Liver (tissue), 9 donors: Measurements from ENCODE around the gene MLLT3. TPM values are rescaled to one million over a fixed set of nuclear protein-coding genes. Genes with fewer than 3 reads are reported as not detected.

Source experiments
- DNase-seq: peaks from one replicate; pipeline ENCODE4 v3.0.0-alpha.2; 2017; ENCODE audit warnings: low spot score
- H3K27ac ChIP-seq, 2 donors: one replicate each; pipeline ENCODE4 v1.7.0; 2013; ENCODE audit warnings: inconsistent platforms in 2 of 2, low read length in 2 of 2, control low read depth in 1 of 2, low read depth in 1 of 2, mild to moderate bottlenecking in 1 of 2
- H3K27me3 ChIP-seq, 4 donors: one replicate each; pipeline versions ENCODE4 v1.6.1 to v1.7.0; 2013; ENCODE audit warnings: low read length in 3 of 4, inconsistent platforms in 1 of 4, mild to moderate bottlenecking in 1 of 4, moderate library complexity in 1 of 4; ENCODE audit not compliant: control insufficient read depth in 4 of 4, insufficient read depth in 4 of 4
- H3K36me3 ChIP-seq, 4 donors: one replicate each; pipeline versions ENCODE4 v1.6.1 to v1.7.0; 2013; ENCODE audit warnings: low read length in 3 of 4, mild to moderate bottlenecking in 3 of 4, low read depth in 1 of 4, moderate library complexity in 1 of 4; ENCODE audit not compliant: control insufficient read depth in 4 of 4, insufficient read depth in 3 of 4
- H3K4me1 ChIP-seq, 4 donors: one replicate each; pipeline versions ENCODE4 v1.6.1 to v1.7.0; 2013; ENCODE audit warnings: low read length in 3 of 4, mild to moderate bottlenecking in 3 of 4, moderate library complexity in 1 of 4; ENCODE audit not compliant: control insufficient read depth in 4 of 4, insufficient read depth in 4 of 4
- H3K4me3 ChIP-seq, 3 donors: one replicate each; pipeline versions ENCODE4 v1.6.1 to v1.7.0; 2013; ENCODE audit warnings: low read length in 3 of 3, control low read depth in 1 of 3, low read depth in 1 of 3, mild to moderate bottlenecking in 1 of 3
- H3K9ac ChIP-seq, 2 donors: one replicate each; pipeline ENCODE4 v1.7.0; 2013; ENCODE audit warnings: low read length in 2 of 2, mild to moderate bottlenecking in 2 of 2, moderate library complexity in 2 of 2, control low read depth in 1 of 2, low read depth in 1 of 2
- H3K9me3 ChIP-seq, 4 donors: one replicate each; pipeline versions ENCODE4 v1.6.1 to v1.7.0; 2013; ENCODE audit warnings: low read length in 3 of 4; ENCODE audit not compliant: control insufficient read depth in 4 of 4
- EGR1 ChIP-seq, 2 donors: IDR thresholded peaks; 2 replicates each; pipeline ENCODE4 v1.6.1; 2016 to 2018; ENCODE audit warnings: antibody characterized with exemption in 2 of 2, low read depth in 2 of 2
- FOXA1 ChIP-seq: IDR thresholded peaks from 2 replicates; pipeline ENCODE4 v1.6.1; 2016; ENCODE audit warnings: antibody characterized with exemption
- FOXA2 ChIP-seq: IDR thresholded peaks from 2 replicates; pipeline ENCODE4 v1.6.1; 2016; ENCODE audit warnings: antibody characterized with exemption
- GABPA ChIP-seq, 2 donors: IDR thresholded peaks in 1 of 2; conservative IDR thresholded peaks in 1 of 2; 2 replicates each; pipeline ENCODE4 v1.6.1; 2016; ENCODE audit warnings: antibody characterized with exemption in 2 of 2, mild to moderate bottlenecking in 1 of 2, moderate library complexity in 1 of 2
- HNF4A ChIP-seq, 2 donors: conservative IDR thresholded peaks; 2 replicates each; pipeline ENCODE4 v1.6.1; 2016; ENCODE audit warnings: antibody characterized with exemption in 2 of 2, mild to moderate bottlenecking in 2 of 2
- HNF4G ChIP-seq: IDR thresholded peaks from 2 replicates; pipeline ENCODE4 v1.6.1; 2016; ENCODE audit warnings: antibody characterized with exemption
- JUND ChIP-seq, 2 donors: IDR thresholded peaks; 2 replicates each; pipeline ENCODE4 v1.6.1; 2016; ENCODE audit warnings: antibody characterized with exemption in 2 of 2
- NR2F2 ChIP-seq: IDR thresholded peaks from 2 replicates; pipeline ENCODE4 v1.6.1; 2016; ENCODE audit warnings: antibody characterized with exemption
- RAD21 ChIP-seq, 2 donors: IDR thresholded peaks; 2 replicates each; pipeline ENCODE4 v1.6.1; 2016; ENCODE audit warnings: antibody characterized with exemption in 2 of 2, mild to moderate bottlenecking in 2 of 2
- RXRA ChIP-seq, 2 donors: IDR thresholded peaks; 2 replicates each; pipeline ENCODE4 v1.6.1; 2017 to 2018; ENCODE audit warnings: antibody characterized with exemption in 2 of 2, mild to moderate bottlenecking in 1 of 2
- SP1 ChIP-seq: IDR thresholded peaks from 2 replicates; pipeline ENCODE4 v1.6.1; 2018; ENCODE audit warnings: antibody characterized with exemption, mild to moderate bottlenecking
- TAF1 ChIP-seq: conservative IDR thresholded peaks from 2 replicates; pipeline ENCODE4 v1.6.1; 2016; ENCODE audit warnings: antibody characterized with exemption, mild to moderate bottlenecking
- YY1 ChIP-seq: IDR thresholded peaks from 2 replicates; pipeline ENCODE4 v1.6.1; 2016; ENCODE audit warnings: antibody characterized with exemption, mild to moderate bottlenecking
- WGBS: extraction: QIAGEN DNeasy Blood & Tissue Kit; methylation state at CpG from one replicate; pipeline ENCODE4 v1.1.7; 2013; 5-methylcytosine and 5-hydroxymethylcytosine counted together
- polyA plus RNA-seq, 2 donors: library from polyadenylated mRNA; stranded (reverse) in 1 of 2; unstranded in 1 of 2; fragments of 200-250 nt in 1 of 2; fragments of >200 nt in 1 of 2; fragmentation: Nextera tagmentation in 1 of 2; extraction: Ambion mirVana in 1 of 2; gene quantifications; one replicate each; pipeline versions ENCODE4 v1.2.1 to v1.2.3, GENCODE V29; 2013 to 2015
- total RNA-seq, 2 donors: library from RNA; depleted of rRNA; stranded (reverse); fragments of >200 nt; gene quantifications; one replicate each; pipeline ENCODE4 v1.2.3, GENCODE V29; 2014
- TF ChIP-seq, protein P1 (sequence below): IDR thresholded peaks from 2 replicates; pipeline ENCODE4 v1.6.1; 2016; ENCODE audit warnings: antibody characterized with exemption
- TF ChIP-seq, protein P2 (sequence below): IDR thresholded peaks from 2 replicates; pipeline ENCODE4 v1.6.1; 2016; ENCODE audit warnings: antibody characterized with exemption
- TF ChIP-seq, protein P3 (sequence below): IDR thresholded peaks from 2 replicates; pipeline ENCODE4 v1.6.1; 2016; ENCODE audit warnings: antibody characterized with exemption, mild to moderate bottlenecking
- TF ChIP-seq, protein P4 (sequence below): IDR thresholded peaks from 2 replicates; pipeline ENCODE4 v1.6.1; 2016; ENCODE audit warnings: antibody characterized with exemption
- TF ChIP-seq, protein P5 (sequence below): fragments of 150-350 bp; IDR thresholded peaks from 2 replicates; pipeline ENCODE4 v1.5.1; 2017; ENCODE audit warnings: improper control_type of control experiment, low read depth, low read length; ENCODE audit not compliant: missing input control
- donor health status: healthy.
- donor health status: healthy.
- donor health status: healthy.
- donor health status: healthy.
- donor health status: healthy.

The MLLT3 gene
- total and polyA plus RNA-seq, 4 donors: 0.79 to 25.5 (median 1.3) TPM

DNA sequence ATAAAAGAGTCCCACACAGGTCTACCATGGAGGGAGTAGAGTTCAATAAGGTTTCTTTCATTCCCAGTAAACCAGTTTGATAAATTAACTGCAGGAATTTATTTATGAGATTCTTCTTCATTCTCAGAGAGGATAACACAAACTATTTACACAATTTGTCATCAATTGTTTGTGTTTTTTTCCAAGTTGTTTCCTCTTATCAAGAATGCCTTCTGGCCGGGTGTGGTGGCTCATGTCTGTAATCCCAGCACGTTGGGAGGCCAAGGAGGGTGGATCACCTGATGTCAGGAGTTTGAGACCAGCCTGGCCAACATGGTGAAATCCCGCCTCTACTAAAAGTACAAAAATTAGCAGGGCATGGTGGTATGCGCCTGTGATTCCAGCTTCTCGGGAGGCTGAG, 216.7 kb downstream of the MLLT3 start:
- no peaks in the 10 kb centered on the region for H3K9me3 ChIP-seq
- 91% methylated on average over 5 of the region's 5 CpGs for WGBS
- no peaks in the 10 kb centered on the region for H3K27me3 ChIP-seq
- DNase-seq: no peak
- no peak overlapping the region for H3K9ac ChIP-seq
- H3K4me3 ChIP-seq: no peak overlapping the region
- no peaks in the 10 kb centered on the region for H3K4me1 ChIP-seq
- H3K36me3 ChIP-seq: no peaks in the 10 kb centered on the region
- no peak for TF ChIP-seq TAF1
- TF ChIP-seq, protein P1, sequence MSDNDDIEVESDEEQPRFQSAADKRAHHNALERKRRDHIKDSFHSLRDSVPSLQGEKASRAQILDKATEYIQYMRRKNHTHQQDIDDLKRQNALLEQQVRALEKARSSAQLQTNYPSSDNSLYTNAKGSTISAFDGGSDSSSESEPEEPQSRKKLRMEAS: no peak
- no peak for TF ChIP-seq RXRA (IDR thresholded peaks at IDR 0.05)
- no peak for TF ChIP-seq FOXA1
- no peak for TF ChIP-seq GABPA (IDR thresholded peaks at IDR 0.05 in 1 of 2, conservative IDR thresholded peaks at IDR 0.05 in 1 of 2)
- no peak for TF ChIP-seq JUND (IDR thresholded peaks at IDR 0.05)
- TF ChIP-seq, protein P2, sequence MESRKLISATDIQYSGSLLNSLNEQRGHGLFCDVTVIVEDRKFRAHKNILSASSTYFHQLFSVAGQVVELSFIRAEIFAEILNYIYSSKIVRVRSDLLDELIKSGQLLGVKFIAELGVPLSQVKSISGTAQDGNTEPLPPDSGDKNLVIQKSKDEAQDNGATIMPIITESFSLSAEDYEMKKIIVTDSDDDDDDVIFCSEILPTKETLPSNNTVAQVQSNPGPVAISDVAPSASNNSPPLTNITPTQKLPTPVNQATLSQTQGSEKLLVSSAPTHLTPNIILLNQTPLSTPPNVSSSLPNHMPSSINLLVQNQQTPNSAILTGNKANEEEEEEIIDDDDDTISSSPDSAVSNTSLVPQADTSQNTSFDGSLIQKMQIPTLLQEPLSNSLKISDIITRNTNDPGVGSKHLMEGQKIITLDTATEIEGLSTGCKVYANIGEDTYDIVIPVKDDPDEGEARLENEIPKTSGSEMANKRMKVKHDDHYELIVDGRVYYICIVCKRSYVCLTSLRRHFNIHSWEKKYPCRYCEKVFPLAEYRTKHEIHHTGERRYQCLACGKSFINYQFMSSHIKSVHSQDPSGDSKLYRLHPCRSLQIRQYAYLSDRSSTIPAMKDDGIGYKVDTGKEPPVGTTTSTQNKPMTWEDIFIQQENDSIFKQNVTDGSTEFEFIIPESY: no peak
- TF ChIP-seq HNF4G: no peak
- TF ChIP-seq, protein P3, sequence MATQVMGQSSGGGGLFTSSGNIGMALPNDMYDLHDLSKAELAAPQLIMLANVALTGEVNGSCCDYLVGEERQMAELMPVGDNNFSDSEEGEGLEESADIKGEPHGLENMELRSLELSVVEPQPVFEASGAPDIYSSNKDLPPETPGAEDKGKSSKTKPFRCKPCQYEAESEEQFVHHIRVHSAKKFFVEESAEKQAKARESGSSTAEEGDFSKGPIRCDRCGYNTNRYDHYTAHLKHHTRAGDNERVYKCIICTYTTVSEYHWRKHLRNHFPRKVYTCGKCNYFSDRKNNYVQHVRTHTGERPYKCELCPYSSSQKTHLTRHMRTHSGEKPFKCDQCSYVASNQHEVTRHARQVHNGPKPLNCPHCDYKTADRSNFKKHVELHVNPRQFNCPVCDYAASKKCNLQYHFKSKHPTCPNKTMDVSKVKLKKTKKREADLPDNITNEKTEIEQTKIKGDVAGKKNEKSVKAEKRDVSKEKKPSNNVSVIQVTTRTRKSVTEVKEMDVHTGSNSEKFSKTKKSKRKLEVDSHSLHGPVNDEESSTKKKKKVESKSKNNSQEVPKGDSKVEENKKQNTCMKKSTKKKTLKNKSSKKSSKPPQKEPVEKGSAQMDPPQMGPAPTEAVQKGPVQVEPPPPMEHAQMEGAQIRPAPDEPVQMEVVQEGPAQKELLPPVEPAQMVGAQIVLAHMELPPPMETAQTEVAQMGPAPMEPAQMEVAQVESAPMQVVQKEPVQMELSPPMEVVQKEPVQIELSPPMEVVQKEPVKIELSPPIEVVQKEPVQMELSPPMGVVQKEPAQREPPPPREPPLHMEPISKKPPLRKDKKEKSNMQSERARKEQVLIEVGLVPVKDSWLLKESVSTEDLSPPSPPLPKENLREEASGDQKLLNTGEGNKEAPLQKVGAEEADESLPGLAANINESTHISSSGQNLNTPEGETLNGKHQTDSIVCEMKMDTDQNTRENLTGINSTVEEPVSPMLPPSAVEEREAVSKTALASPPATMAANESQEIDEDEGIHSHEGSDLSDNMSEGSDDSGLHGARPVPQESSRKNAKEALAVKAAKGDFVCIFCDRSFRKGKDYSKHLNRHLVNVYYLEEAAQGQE: no peak
- TF ChIP-seq, protein P4, sequence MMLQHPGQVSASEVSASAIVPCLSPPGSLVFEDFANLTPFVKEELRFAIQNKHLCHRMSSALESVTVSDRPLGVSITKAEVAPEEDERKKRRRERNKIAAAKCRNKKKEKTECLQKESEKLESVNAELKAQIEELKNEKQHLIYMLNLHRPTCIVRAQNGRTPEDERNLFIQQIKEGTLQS: no peak
- TF ChIP-seq, protein P5, sequence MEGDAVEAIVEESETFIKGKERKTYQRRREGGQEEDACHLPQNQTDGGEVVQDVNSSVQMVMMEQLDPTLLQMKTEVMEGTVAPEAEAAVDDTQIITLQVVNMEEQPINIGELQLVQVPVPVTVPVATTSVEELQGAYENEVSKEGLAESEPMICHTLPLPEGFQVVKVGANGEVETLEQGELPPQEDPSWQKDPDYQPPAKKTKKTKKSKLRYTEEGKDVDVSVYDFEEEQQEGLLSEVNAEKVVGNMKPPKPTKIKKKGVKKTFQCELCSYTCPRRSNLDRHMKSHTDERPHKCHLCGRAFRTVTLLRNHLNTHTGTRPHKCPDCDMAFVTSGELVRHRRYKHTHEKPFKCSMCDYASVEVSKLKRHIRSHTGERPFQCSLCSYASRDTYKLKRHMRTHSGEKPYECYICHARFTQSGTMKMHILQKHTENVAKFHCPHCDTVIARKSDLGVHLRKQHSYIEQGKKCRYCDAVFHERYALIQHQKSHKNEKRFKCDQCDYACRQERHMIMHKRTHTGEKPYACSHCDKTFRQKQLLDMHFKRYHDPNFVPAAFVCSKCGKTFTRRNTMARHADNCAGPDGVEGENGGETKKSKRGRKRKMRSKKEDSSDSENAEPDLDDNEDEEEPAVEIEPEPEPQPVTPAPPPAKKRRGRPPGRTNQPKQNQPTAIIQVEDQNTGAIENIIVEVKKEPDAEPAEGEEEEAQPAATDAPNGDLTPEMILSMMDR: no peak
- TF ChIP-seq HNF4A (conservative IDR thresholded peaks at IDR 0.05): no peak
- no peak for TF ChIP-seq NR2F2
- TF ChIP-seq SP1: no peak
- no peak for TF ChIP-seq YY1
- TF ChIP-seq RAD21 (IDR thresholded peaks at IDR 0.05): no peak
- no peak for TF ChIP-seq FOXA2
- TF ChIP-seq EGR1 (IDR thresholded peaks at IDR 0.05; ENCODE audit: low read depth in 2 of 2): no peak
- no peak overlapping the region for H3K27ac ChIP-seq
